Measurements from ENCODE around the gene LPAR1. TPM values are rescaled to one million over a fixed set of nuclear protein-coding genes. Genes with fewer than 3 reads are reported as not detected.

Gene LPAR1
- total and polyA plus RNA-seq, 2 of the 8 experiments (the other 6 are each of a cell fraction or from before 2014, with no cell fraction given), result 3.4 to 5.1 TPM

GRCh38 chr9:110995420-110996340 is 42.6 kb downstream of the LPAR1 start:
- H3K9me3 ChIP-seq (ENCODE audit: insufficient read depth in 2 of 2, low read depth in 1 of 2, low read length in 1 of 2), result no peaks in the 10 kb centered on the region
- no peaks in the 10 kb centered on the region for H3K79me2 ChIP-seq (ENCODE audit: control insufficient read depth in 1 of 2, insufficient read depth in 2 of 2, low read length in 2 of 2)
- 89% methylated on average over 6 of the region's 6 CpGs; no CpG with 5 or more reads in 1 of the 2 experiments for WGBS, 2 experiments (ENCODE audit: extremely low coverage in 1 of 2, insufficient coverage in 1 of 2, insufficient read length in 1 of 2, insufficient replicate concordance in 2 of 2, low coverage in 1 of 2, low lambda C conversion rate in 2 of 2, missing lambda C conversion rate in 1 of 2)
- no peak overlapping the region for H4K8ac ChIP-seq (ENCODE audit: extremely low read depth, insufficient read depth, low read length)
- no peak overlapping the region for H2BK5ac ChIP-seq (ENCODE audit: low read depth, low read length)
- no peaks in the 10 kb centered on the region for H3K36me3 ChIP-seq (ENCODE audit: control insufficient read depth in 2 of 4, insufficient read depth in 4 of 4, low read length in 3 of 4)
- no peak overlapping the region for H3K4ac ChIP-seq (replicated peaks; ENCODE audit: insufficient read length, low read depth, low read length)
- no peak overlapping the region for H3K9ac ChIP-seq (replicated peaks in 1 of 4; ENCODE audit: extremely low read depth in 1 of 4, low read depth in 3 of 4, low read length in 3 of 4)
- no peak overlapping the region for H3K23ac ChIP-seq (ENCODE audit: insufficient read length)
- no peak overlapping the region for H3K18ac ChIP-seq (ENCODE audit: extremely low read depth, low read length)
- POLR2A ChIA-PET (ENCODE audit: partially characterized antibody), result interaction anchor here (0.7 kb wide), 1 partner anchor 70 kb away, joined by 3 read pairs; no protein-coding TSS in a partner anchor
- no peaks in the 10 kb centered on the region for H3K23me2 ChIP-seq (ENCODE audit: low read depth, low read length)
- H3K27me3 ChIP-seq (replicated peaks in 1 of 4; ENCODE audit: control insufficient read depth in 3 of 4, extremely low read depth in 1 of 4, insufficient read depth in 3 of 4, low read length in 3 of 4), result no peaks in the 10 kb centered on the region
- H2BK120ac ChIP-seq (replicated peaks; ENCODE audit: low read depth, low read length), result no peak overlapping the region
- H4K91ac ChIP-seq (replicated peaks; ENCODE audit: insufficient read length, low read length), result no peak overlapping the region
- H4K20me1 ChIP-seq (replicated peaks in 1 of 2; ENCODE audit: control insufficient read depth in 1 of 2, insufficient read depth in 2 of 2, low read length in 2 of 2), result no peaks in the 10 kb centered on the region
- FAIRE-seq, result no peak
- no peak overlapping the region for H3K27ac ChIP-seq (ENCODE audit: low read depth, low read length)
- H3K4me2 ChIP-seq (ENCODE audit: insufficient read depth in 1 of 2, low read depth in 2 of 2, low read length in 2 of 2), result no peak overlapping the region
- H4K5ac ChIP-seq (ENCODE audit: insufficient read length, low read depth, low read length), result no peak overlapping the region
- no peak overlapping the region for H2BK12ac ChIP-seq (ENCODE audit: low read depth, low read length)
- no peaks in the 10 kb centered on the region for H3K4me1 ChIP-seq (replicated peaks in 1 of 4; ENCODE audit: control insufficient read depth in 3 of 4, insufficient read depth in 4 of 4, low read length in 3 of 4)
- no peak overlapping the region for H2AK5ac ChIP-seq (ENCODE audit: low read depth, low read length)
- no peak overlapping the region for H2BK15ac ChIP-seq (ENCODE audit: low read length)
- H3K56ac ChIP-seq (replicated peaks; ENCODE audit: insufficient read length, low read depth, low read length), result no peak overlapping the region
- H3K79me1 ChIP-seq (ENCODE audit: low read depth, low read length), result no peaks in the 10 kb centered on the region
- no peak overlapping the region for H3K4me3 ChIP-seq (ENCODE audit: extremely low read depth in 1 of 4, insufficient read depth in 2 of 4, low read depth in 3 of 4, low read length in 4 of 4)
- no peak overlapping the region for H2BK20ac ChIP-seq (ENCODE audit: low read length)
- DNase-seq (ENCODE audit: low read depth in 1 of 2, low spot score in 2 of 2), result no peak
- H2AFZ ChIP-seq (ENCODE audit: low read length), result no peak overlapping the region
- H3K14ac ChIP-seq (ENCODE audit: insufficient read length), result no peak overlapping the region
- CTCF ChIA-PET (ENCODE audit: partially characterized antibody), result interaction anchor here (0.5 kb wide), 1 partner anchor 626 kb away, joined by 5 read pairs; no protein-coding TSS in a partner anchor
- TF ChIP-seq POLR2AphosphoS5 (IDR thresholded peaks at IDR 0.05; ENCODE audit: low read depth, low read length) (no peak), CEBPB (IDR thresholded peaks at IDR 0.05; ENCODE audit: low read depth, low read length) (no peak), SAP30 (IDR thresholded peaks at IDR 0.05; ENCODE audit: insufficient read depth, insufficient replicate concordance, low read length) (no peak), SIN3A (conservative IDR thresholded peaks at IDR 0.05 in 1 of 2, IDR thresholded peaks at IDR 0.05 in 1 of 2; ENCODE audit: low read depth in 1 of 2, low read length in 2 of 2) (no peak), MAFK (IDR thresholded peaks at IDR 0.05; ENCODE audit: low read depth, low read length) (no peak), YY1 (IDR thresholded peaks at IDR 0.05; ENCODE audit: low read depth, low read length) (no peak), GABPA (IDR thresholded peaks at IDR 0.05; ENCODE audit: borderline replicate concordance, insufficient read depth, low read length) (no peak), RNF2 (IDR thresholded peaks at IDR 0.05; ENCODE audit: borderline replicate concordance, low read depth, low read length, missing control alignments, poor library complexity, severe bottlenecking) (no peak), RBBP5 (IDR thresholded peaks at IDR 0.05; ENCODE audit: borderline replicate concordance, low read depth, low read length) (no peak), RAD21 (IDR thresholded peaks at IDR 0.05 in 1 of 2, conservative IDR thresholded peaks at IDR 0.05 in 1 of 2; ENCODE audit: low read depth in 2 of 2, low read length in 2 of 2) (no peak)
